Osteoblast (primary cell): ENCODE data around the gene FBXO36. TPM values are rescaled to one million over a fixed set of nuclear protein-coding genes. Genes with fewer than 3 reads are reported as not detected.

Source experiments
- DNase-seq: peaks from one replicate; pipeline ENCODE4 v3.0.0; 2011; ENCODE audit warnings: low spot score, mixed read lengths; ENCODE audit not compliant: insufficient read length; ENCODE audit errors: missing footprints
- H2AFZ ChIP-seq: 2 replicates; pipeline ENCODE4 v1.6.0; 2011; ENCODE audit warnings: mild to moderate bottlenecking, low read length
- H3K27ac ChIP-seq: 2 replicates; pipeline ENCODE4 v1.5.1; 2011; ENCODE audit warnings: mild to moderate bottlenecking, low read depth, low read length, moderate library complexity
- H3K27me3 ChIP-seq: 2 replicates; pipeline ENCODE4 v1.6.0; 2012; ENCODE audit warnings: mild to moderate bottlenecking, control low read depth, inconsistent platforms, low read length, moderate library complexity; ENCODE audit not compliant: insufficient read depth
- H3K36me3 ChIP-seq: 2 replicates; pipeline ENCODE4 v1.5.1; 2011; ENCODE audit warnings: mild to moderate bottlenecking, low read length, control low read depth, moderate library complexity; ENCODE audit not compliant: insufficient read depth
- H3K4me1 ChIP-seq: 2 replicates; pipeline ENCODE4 v1.5.1; 2011; ENCODE audit warnings: mild to moderate bottlenecking, low read length, control low read depth, moderate library complexity; ENCODE audit not compliant: insufficient read depth
- H3K4me2 ChIP-seq: 2 replicates; pipeline ENCODE4 v1.6.0; 2011; ENCODE audit warnings: mild to moderate bottlenecking, low read length; ENCODE audit not compliant: insufficient read depth
- H3K4me3 ChIP-seq: fragments of 200-600 bp; sonication (generic); 3 replicates; pipeline ENCODE4 v1.5.1; 2012; ENCODE audit warnings: mild to moderate bottlenecking, low read length, inconsistent platforms; ENCODE audit not compliant: insufficient read depth
- H3K79me2 ChIP-seq: 2 replicates; pipeline ENCODE4 v1.6.0; 2012; ENCODE audit warnings: mild to moderate bottlenecking, low read length, control low read depth, inconsistent platforms; ENCODE audit not compliant: insufficient read depth
- H3K9me3 ChIP-seq: 2 replicates; pipeline ENCODE4 v1.5.1; 2011; ENCODE audit warnings: low read depth, low read length, control low read depth
- H4K20me1 ChIP-seq: 2 replicates; pipeline ENCODE4 v1.6.0; 2012; ENCODE audit warnings: mild to moderate bottlenecking, low read length, control low read depth; ENCODE audit not compliant: insufficient read depth
- CTCF ChIP-seq: IDR thresholded peaks from 2 replicates; pipeline ENCODE4 v1.5.1; 2011; ENCODE audit warnings: mild to moderate bottlenecking, low read depth, low read length, moderate library complexity; ENCODE audit errors: extremely low read depth
- total RNA-seq: library from RNA; depleted of rRNA; stranded (reverse); fragments of >200 nt; gene quantifications from 2 replicates; pipeline ENCODE4 v1.2.3, GENCODE V29; 2012

The FBXO36 gene
- total RNA-seq, 1 donor = 6.9 TPM

- H3K27ac ChIP-seq = no peak overlapping the region
- no peaks in the 10 kb centered on the region for H3K36me3 ChIP-seq
- no peak overlapping the region for H2AFZ ChIP-seq
- H3K4me1 ChIP-seq = peaks cover 22% of the 10 kb centered on the region
- H3K79me2 ChIP-seq = peaks cover 19% of the 10 kb centered on the region
- no peaks in the 10 kb centered on the region for H3K9me3 ChIP-seq
- H3K4me3 ChIP-seq = no peak overlapping the region
- no peak for TF ChIP-seq CTCF
- no peaks in the 10 kb centered on the region for H4K20me1 ChIP-seq
- DNase-seq = peak; percentile 65
- H3K4me2 ChIP-seq = peak overlapping the region; percentile 14
- no peaks in the 10 kb centered on the region for H3K27me3 ChIP-seq
Measured at GRCh38 chr2:229927817-229928321, 5.6 kb downstream of the FBXO36 start.

DNA sequence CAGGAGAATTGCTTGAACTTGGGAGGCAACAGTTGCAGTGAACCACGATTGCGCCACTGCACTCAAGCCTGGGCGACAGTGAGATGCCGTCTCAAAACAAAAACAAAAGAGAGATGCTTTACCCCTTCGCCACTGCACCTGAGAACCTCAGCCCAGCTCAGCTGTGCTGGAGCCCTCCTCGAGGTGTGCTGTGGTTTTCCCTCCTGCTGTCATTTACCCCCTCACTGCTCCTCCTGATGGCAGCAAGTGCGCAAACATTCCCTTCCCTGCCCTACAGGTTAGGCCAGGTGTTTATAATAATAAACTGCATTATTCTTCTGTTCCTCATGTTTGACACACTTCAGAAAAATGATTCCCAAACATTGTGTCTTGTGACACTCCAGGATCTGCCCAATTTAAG is 8.4 kb downstream of the FBXO36 start:
- H4K20me1 ChIP-seq = no peaks in the 10 kb centered on the region
- H3K36me3 ChIP-seq = peaks cover 4% of the 10 kb centered on the region
- H2AFZ ChIP-seq = no peak overlapping the region
- H3K9me3 ChIP-seq = no peaks in the 10 kb centered on the region
- H3K79me2 ChIP-seq = peaks cover 7% of the 10 kb centered on the region
- H3K27ac ChIP-seq = no peak overlapping the region
- no peak overlapping the region for H3K4me3 ChIP-seq
- no peak for DNase-seq
- H3K4me1 ChIP-seq = peaks cover 16% of the 10 kb centered on the region
- H3K27me3 ChIP-seq = no peaks in the 10 kb centered on the region
- H3K4me2 ChIP-seq = no peak overlapping the region
- no peak for TF ChIP-seq CTCF

DNA sequence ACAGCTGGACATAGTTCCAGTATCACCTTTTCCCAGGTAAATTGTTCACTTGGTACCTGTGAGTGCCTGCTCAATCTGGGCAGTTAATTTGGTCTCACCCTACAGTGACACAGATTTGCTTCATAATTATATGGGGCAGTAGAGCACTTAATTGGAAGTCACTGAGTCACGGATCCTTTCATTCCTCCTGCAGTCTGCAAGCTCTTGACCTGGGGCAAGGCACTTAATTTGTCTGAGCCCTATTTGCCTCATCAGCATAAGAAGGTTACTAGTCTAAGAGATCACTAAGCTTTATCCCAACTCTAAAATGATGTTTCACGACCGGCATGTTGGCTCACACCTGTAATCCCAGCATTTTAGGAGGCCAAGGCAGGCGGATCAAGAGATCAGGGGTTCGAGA is 8.9 kb downstream of the FBXO36 start:
- no peaks in the 10 kb centered on the region for H3K9me3 ChIP-seq
- DNase-seq = no peak
- H3K4me2 ChIP-seq = no peak overlapping the region
- no peaks in the 10 kb centered on the region for H3K27me3 ChIP-seq
- no peak for TF ChIP-seq CTCF
- H2AFZ ChIP-seq = no peak overlapping the region
- peaks cover 4% of the 10 kb centered on the region for H3K79me2 ChIP-seq
- peaks cover 4% of the 10 kb centered on the region for H3K36me3 ChIP-seq
- no peak overlapping the region for H3K4me3 ChIP-seq
- peaks cover 16% of the 10 kb centered on the region for H3K4me1 ChIP-seq
- no peak overlapping the region for H3K27ac ChIP-seq
- no peaks in the 10 kb centered on the region for H4K20me1 ChIP-seq

DNA sequence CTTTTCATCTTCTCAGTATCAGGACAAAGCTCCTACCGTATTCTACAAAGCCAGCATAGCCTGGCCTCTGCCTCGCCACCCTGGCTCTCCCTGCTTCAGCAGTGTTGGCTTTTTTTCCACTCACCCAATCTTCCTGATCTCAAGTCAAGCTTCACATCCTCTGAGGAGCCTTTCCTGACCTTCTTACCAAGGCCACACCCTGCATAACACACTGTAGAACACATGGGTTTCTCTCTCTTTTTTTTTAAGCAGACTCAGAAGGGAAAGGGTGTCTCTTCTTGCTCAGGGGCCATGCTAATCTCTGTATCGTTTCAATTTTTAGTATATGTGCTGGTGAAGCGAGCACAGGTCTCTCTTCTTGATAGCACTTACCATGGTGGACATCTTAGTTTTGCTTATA is 15.2 kb downstream of the FBXO36 start:
- DNase-seq = no peak
- peaks cover 4% of the 10 kb centered on the region for H3K36me3 ChIP-seq
- no peaks in the 10 kb centered on the region for H3K79me2 ChIP-seq
- no peak for TF ChIP-seq CTCF
- no peaks in the 10 kb centered on the region for H3K4me1 ChIP-seq
- no peak overlapping the region for H2AFZ ChIP-seq
- no peaks in the 10 kb centered on the region for H3K9me3 ChIP-seq
- H3K4me2 ChIP-seq = no peak overlapping the region
- no peaks in the 10 kb centered on the region for H4K20me1 ChIP-seq
- no peak overlapping the region for H3K27ac ChIP-seq
- H3K27me3 ChIP-seq = no peaks in the 10 kb centered on the region
- H3K4me3 ChIP-seq = no peak overlapping the region
